ENCODE measurements around the gene TAOK2.
A peak's percentile ranks its signal among the peaks of the same experiment; 100 is the strongest.

The TAOK2 gene

DNA sequence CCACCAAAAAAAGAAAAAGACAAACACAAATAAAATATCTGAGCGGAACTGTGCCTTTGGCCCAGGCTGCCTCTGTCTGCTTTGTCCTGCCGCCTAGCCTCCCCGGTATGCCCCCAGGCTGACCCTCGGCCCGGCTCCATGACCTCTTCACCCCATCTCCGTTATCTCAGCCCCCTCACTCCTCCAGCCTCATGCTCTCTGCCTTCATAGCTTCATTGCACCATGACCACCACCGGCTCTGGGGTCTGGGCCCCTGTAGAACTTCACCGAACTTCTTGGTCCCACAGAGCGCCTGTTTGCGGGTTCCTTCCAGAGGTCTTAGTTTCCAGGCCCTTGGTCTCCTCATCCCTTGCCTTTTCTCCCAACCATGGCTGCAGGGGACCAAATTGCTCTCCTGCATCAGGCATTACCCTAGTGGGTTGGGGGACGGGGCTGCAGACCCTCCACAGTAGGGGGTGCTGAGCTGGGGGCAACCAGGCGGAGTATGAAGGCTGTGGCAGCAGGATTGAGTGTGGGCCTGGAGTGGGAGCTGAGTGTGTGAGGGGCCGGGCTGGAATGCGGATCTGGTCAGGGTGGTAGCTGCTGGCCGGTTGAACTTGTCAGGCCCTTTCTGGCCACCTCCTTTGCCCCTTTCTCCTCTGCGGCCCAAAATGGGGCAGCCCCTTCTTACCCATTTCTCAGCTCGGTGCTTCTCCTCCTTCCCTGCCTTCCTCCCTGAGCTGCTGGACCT lies 14.8 kb downstream of the TAOK2 start:
- DNase-seq (ENCODE audit: low spot score): no peak

DNA sequence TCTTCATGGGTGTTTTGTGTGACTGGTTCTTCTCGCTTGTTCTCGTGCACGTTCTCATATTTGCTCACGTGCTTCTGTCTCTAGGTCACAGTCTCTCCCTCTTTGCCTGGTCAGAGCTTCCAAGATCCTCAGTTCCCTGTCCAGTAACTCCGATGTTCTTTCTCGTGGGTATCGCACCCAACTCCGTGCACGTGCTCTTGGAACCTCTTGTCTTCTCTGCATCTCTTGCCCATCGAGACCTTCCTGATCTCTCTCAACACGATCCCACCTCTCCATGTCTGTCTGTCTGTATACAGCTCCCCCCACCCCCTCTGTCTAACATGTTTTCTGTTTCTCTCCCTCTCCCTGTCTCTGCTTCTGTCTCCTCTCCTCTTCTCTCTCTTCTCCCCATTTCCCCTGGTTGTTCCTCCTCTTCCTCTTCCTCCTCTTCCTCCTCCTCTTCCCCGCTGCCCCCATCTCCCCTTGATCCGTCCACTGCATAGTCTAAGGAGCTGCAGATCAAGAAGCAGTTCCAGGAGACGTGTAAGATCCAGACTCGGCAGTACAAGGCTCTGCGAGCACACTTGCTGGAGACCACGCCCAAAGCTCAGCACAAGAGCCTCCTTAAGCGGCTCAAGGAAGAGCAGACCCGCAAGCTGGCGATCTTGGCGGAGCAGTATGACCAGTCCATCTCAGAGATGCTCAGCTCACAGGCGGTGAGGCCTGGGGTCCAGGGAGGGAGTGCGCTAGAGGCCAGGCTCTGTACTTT lies 15.6 kb downstream of the TAOK2 start:
- no peak for DNase-seq (ENCODE audit: low spot score)

DNA sequence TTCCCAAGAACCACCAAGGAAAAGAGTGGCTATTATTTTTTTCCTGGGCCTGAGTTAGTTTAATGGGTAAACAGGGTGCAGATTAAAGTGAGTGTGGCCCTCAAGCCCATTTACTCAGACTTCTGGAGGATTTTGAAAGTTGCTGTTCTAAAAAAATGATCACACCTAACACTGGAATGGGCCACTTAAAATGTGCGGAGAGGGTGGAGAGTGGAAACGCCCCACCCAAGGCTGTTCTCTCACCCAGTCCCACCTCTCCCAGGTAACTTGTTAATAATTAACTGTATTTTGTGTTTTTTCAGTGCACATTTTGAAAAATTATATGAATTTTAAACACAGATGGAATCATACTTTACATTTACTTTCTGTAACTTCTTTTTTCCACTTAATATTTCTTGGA lies 16.4 kb downstream of the TAOK2 start:
- no peak for DNase-seq (ENCODE audit: low spot score)

DNA sequence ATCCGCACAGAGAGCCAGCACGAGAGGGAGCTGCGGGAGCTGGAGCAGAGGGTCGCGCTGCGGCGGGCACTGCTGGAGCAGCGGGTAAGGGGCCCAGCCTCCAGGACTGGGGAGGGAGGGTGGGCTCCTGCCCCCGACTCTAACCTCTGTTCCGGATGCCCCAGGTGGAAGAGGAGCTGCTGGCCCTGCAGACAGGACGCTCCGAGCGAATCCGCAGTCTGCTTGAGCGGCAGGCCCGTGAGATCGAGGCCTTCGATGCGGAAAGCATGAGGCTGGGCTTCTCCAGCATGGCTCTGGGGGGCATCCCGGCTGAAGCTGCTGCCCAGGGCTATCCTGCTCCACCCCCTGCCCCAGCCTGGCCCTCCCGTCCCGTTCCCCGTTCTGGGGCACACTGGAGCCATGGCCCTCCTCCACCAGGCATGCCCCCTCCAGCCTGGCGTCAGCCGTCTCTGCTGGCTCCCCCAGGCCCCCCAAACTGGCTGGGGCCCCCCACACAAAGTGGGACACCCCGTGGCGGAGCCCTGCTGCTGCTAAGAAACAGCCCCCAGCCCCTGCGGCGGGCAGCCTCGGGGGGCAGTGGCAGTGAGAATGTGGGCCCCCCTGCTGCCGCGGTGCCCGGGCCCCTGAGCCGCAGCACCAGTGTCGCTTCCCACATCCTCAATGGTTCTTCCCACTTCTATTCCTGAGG lies 17.4 kb downstream of the TAOK2 start:
- DNase-seq (ENCODE audit: low spot score): no peak

DNA sequence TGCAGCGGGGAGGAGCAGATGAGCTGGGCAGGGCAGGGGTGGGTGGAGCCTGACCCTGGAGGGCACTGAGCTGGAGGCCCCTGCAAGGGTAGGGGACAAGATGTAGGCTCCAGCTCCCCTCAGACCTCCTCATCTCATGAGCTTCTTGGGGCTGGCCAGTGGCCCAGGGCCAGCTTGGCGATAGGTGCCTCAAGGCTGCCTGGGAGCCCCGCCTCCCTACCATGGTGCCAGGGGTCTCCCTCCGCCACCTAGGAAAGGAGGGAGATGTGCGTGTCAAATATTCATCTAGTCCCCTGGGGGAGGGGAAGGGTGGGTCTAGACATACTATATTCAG lies 17.9 kb downstream of the TAOK2 start:
- DNase-seq (ENCODE audit: low spot score): no peak

DNA sequence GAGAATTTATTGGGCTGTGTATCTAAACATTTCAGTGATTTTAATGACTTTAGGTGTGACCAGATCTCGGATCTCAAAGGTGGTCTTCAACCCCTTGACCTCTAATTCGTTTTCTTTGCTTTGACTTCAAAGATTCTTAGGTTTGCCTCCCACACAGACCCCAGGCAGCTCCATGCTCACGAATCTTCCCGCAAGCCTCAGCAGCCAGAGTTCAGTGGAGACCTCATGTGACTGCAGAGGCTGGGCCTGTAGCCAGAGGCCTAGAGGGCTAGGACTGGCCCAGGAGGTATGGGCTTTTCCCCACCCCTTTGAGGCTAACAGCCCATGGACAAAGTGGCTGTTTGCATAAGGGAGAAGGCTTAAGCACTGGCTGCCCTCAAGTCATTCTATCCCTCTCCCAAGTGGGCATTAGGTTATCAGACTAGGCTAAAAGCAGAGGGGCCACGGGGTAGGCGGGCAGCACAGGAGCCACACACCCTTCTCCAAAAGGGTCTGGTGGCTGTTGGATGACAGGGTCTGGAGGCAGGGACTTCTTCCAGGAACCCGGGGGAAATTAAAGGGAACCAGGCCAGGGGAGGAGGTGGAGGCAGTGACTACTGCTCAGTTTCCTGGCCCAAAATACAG lies 18.8 kb downstream of the TAOK2 start:
- no peak for DNase-seq (ENCODE audit: low spot score)

DNA sequence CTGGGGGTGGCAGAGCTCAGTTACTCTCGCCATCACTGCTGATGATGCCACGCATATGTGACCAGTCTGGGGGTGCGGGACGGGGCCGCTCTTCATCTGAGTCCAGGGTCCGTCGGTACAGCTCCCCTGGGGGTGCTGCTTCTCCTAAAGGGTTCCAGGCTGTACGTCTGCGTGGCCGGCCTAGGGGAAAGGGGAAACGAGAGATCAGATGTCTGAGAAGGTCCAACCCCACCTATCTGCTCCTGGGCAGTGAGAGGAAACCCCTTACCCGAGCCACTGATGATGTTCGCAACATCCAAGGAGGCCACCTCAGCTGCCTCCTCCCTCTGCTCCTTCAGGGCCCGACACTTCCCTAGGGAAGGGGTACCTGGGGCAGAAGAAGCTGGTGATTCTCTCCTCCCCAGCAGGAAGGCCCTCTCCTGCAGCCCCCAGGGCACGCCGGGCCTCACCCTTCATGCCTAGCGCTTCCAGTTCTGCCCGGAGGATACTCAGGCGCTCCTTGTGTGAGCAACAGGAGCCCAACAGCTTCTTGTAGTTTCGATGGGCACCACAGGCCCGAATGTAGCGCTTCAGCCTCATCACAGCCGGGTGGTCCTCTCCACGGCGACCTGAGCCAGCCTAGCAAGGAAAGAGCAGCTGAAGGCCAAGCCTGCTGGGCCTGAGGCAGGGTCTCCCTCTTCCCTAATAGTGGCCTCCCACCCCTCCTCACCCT lies 19.7 kb downstream of the TAOK2 start:
- no peak for DNase-seq (ENCODE audit: low spot score)

DNA sequence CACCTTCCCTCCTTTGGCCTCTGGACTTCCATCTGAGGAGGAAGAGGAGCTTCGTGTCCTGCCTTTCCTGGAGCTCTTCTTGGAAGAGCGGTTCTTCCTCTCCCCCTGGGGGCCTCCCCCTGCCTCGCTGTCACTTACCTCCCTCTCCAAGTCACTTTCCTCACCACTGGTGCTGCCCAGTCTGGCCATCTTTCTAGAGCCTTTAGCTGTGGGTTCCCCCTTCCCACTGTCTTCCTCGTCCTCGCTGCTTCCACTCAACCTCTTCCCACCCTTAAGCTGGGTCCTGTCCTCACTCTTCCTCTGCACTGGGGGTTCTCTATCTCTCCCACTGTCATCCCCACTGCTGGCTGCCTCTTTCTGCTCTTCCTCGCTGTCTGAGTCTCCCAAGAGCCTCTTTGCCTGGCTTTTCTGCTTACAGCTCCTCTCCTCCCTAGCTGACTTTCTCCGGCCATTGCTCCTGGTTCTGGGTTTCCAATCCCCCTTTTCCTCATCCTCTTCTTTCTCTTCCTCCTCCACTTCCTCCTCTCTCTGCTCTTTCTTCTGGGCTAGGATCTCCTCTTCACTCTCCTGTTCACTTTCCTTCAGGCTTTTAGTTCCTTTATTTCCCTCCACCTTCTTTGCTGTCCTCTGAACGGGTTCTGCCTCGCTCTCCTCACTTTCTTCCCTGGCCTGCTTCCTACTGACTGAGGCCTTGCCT lies 20.4 kb downstream of the TAOK2 start:
- no peak for DNase-seq (ENCODE audit: low spot score)

DNA sequence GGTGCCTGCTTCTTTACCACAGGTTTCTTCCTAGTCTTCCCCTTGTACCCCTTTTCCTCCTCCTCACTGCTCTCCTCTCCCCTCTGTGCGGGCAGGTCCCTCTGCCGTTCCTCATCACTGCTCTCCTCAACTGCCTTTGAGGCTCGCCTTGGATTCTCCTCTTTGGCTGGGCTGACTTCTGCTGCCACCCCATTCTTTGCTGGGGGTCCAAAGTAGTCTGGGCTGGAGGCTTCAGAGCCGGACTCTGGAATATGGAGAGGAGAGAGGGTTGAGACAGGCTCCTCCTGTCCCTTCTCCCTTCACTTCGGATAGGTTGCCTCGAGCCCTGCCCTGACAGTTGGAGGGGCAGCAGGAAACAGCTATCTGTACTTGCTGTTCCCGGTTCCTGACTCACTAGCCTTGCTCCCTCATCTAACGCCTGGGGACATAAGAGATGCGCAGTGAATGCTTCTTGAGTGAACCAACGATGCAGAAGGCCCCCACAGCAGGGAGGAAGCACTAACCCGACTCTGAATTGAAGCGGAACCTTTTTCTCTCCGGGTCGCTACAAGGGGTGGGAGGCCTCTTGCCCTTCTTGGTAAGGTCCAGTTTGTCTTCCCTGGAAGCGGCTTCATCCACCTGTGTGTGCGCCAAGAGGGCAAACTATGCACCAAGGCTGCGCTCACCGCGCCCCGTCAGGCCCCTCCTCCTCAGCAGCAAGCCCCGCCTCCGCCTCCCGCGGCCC lies 21.1 kb downstream of the TAOK2 start:
- peak; percentile 46 for DNase-seq (ENCODE audit: low spot score)

DNA sequence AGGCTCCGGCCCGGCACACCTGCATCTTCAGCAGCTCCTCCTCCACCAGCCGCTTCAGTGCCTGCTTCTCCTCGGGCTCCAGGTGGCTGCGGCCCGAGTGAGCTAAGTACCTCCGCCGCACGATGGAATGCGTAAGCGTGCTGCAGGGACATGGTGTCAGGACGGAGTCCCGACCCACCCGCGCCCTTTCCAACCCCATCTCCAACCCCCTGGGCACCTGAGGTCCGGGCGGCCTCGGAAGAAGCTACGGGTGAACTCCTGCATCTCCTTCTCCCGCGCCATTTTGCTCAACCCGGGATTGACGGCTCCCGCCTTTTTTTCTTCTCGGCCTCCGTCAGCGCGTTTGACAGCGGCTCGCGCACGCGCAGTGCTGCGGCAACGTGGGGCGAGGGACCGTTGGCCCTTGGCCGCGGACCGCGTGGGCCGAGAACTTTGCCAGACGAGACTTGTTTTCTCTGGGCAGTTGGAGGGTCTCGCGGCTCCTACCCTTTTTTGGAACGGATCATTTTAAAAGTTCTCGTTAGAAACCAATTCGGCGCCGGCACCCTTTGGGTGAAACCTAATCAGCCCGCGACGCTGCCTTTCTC lies 21.7 kb downstream of the TAOK2 start, which contains the start of gene HIRIP3:
HIRIP3 (minus strand) TSS at position 294 of the 587 bp plus-strand sequence; CDS start at position 282, 12 bp downstream.
- DNase-seq (ENCODE audit: low spot score): peak; percentile 94

DNA sequence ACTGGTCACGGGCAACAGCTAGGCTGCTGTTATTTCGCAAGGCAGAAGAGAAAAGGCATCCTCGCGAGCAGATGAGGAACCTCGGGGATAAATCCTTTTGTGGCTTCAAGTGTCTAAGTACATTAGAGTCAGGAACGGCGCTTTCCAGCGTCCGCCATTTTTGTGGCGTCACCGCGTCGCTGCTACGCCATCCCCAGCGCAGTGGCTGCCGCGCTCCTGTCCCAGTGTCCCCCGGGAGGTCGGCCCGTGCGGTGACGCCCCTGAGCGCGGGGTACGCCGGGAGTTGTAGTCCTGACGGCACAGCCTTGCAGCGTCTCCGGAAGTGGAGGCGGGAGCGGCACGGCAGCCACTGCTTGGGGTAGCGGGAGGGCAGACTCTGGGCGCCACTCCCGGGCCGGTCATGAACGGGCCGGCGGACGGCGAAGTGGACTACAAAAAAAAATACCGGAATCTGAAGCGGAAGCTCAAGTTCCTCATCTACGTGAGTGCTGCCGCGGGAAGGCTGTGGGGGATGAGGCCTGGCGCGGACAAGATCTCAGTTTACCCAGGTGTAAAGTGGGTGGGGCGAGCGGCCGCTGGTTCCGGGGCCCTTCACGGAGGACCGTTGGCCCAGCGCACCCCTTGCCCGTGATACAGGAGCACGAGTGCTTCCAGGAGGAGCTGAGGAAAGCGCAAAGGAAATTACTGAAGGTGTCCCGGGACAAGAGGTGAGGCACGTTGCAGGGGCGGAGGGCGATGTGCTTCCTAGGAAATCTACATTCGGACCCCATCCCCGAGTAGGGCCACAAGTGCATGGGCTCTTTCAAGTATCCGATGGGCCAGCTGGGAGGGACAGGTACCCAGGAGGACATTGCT lies 22.5 kb downstream of the TAOK2 start, which contains the start of gene INO80E:
INO80E (plus strand) TSS at position 331 of the 855 bp plus-strand sequence; CDS start at position 401, 70 bp downstream.
- DNase-seq (ENCODE audit: low spot score): peak; percentile 98

DNA sequence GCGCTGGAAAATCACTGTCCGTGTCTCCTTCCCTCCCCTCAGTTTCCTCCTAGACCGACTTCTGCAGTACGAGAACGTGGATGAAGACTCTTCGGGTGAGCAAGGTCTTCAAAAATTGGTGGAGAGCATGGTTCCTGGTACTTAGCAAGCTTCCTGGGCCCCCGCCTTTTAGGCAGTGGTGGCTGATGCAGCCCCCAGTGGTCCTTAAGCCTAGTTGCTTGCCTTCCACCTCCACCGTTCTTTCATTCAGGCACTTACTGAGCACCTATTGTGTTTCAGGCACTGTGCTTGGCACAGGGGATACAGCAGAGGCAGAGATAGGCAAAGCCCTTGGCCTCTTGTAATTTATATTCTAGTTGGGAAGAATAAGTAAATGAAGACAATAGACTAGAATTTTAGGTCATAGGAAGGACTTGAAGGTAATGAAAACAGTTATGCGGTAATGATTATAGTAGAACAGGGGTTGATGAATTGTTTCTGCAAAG lies 23.1 kb downstream of the TAOK2 start:
- DNase-seq (ENCODE audit: low spot score): no peak

DNA sequence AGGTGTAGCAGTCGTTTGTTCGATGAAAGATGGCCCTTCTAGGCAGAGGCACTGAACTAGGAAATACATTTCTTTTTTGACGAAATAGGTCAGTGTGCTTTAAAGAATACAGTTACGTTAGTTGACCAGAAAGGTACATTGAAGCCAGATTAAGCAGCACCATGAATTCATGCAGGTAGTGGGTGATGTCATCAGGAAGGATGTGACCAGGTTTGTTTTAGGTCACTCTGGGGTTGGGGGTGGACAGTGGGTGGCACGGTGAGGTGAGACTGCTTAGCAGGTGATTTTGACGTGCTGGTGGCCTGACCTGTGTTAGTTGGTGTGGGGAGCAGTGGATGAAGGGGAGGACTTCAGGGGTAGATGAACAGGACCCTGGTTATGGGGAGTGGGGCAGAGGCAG lies 25.9 kb downstream of the TAOK2 start:
- DNase-seq (ENCODE audit: low spot score): no peak

DNA sequence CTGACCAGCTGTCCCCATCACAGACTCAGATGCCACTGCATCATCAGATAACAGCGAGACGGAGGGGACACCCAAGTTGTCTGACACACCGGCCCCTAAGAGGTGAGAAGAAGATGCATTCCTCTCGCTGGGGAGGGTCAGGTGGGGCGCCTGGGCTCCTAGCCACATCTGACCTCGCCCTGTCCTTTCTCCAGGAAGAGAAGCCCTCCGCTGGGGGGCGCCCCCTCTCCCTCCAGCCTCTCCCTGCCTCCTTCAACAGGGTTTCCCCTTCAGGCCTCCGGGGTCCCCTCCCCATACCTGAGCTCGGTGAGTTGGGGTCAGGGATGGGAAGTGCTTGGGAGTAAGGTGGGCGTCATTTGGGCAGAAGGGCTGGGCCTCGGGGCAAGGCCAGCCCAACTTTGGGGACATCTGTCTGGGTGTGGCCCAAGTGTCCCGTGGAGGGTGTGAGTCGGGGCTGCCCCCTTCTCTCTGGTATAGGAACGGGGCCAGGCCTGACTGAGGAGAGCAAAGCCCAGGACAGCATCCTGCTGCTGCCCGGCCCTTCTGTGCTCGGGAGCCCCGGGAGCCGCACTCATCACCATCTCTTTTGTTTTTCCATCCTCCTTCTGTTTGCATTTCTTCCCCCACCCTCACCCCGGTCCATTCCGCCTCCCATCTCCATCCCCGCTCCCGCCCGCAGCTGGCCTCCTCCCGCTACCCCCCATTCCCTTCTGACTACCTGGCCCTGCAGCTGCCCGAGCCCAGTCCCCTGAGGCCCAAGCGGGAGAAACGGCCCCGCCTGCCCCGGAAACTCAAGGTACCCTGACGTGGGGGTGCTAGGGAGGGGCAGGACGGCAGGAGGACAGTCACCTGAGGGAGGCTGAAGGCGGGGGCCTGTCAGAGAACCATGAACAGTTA lies 27.3 kb downstream of the TAOK2 start:
- no peak for DNase-seq (ENCODE audit: low spot score)

DNA sequence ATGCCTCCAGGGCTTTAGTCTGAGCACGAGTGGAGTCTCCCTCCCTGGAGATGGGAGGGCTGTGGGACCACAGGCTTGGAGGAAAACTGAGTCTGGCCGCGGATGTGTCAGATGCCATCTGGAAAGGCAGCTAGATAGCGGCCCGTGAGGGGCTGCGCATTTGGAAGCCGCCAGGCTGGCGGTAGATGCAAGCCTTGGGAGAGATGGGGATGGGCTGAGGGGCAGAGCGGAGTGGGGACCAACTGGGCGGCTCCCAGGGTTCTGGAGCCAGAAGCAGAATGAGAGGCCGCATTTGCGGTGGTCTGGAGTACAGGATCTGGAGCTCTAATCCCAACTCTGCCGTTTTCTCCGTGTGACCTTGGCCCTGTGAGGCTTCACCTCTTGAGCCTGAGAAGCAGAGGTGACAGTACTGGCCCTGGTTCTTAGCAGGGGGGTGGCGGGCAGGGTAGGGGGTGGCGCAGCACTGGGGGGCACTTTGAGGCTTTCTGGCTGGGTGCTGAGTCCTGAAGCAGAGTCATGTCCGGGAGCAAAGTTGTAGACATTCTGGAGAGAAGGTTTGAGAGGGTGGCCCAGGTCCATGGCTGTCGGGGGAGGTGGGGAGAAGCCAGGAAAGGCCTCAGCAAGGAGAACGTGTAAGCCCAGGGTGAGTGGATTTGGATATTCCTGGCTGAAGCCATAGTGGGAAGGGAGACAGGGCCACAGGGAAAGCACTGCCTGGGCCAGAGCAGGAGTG lies 29.1 kb downstream of the TAOK2 start:
- no peak for DNase-seq (ENCODE audit: low spot score)

DNA sequence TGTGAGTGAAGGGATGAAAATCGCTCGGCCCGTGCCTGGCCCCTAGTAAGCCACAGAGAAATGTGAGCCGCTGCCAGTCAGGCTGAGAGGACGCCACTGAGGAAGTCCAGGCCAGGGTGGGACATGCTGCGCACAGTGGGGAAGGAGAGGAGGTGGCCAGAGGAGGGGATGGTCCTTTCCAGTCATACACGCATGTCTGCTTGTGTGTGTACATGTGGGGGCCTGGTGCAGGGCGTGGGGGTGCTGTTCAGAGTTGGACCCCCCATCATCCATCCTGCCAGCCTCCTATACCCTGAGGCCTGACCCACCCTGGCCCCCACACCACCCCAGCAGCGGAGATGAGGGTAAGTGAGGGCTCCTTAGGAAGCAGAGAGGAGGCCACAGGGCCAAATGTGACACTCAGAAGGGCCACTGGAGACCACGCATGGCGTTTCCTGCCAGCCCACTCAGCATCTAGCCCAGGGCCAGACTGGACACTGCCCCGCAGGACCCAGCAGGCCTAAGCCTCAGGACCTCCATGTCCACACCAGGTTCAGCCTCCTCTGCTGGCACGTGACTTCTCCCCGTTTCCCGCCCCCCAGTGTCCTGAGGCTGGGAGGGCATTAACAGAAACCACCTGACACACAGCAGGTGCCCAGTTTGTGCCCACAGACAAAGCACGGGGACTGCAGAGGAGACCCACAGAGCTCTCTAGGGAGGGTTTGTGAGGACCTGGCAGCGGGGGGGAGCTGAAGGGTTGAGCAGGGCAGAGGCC lies 30.2 kb downstream of the TAOK2 start:
- DNase-seq (ENCODE audit: low spot score): no peak

DNA sequence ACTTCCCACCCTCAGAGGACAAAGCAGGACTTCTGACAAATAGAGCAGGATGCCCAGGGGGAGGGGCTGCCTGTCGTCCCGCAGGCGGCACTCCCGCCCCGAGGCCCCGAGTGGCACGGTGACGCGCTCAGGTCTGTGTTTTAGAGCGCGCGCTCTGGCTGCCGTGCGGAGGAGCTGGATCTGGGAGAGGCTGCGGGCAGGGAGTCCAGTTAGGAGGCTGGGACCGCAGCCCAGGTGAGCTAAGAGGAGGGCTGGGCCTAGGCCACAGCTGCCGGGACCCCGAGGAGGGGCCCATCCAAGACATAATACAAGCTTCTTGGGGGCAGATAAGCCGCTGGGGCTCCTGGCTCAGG lies 30.7 kb downstream of the TAOK2 start:
- no peak for DNase-seq (ENCODE audit: low spot score)

All from germinal center (tissue), 1 donor.